ENCODE measurements around the gene TNFRSF1A.
A peak's percentile ranks its signal among the peaks of the same experiment; 100 is the strongest.

TNFRSF1A gene

GRCh38 chr12:6341417-6342139 is at the start of gene TNFRSF1A:
Gene TNFRSF1A (minus strand): TSS chr12:6342076. CDS start chr12:6341814, 262 bp downstream.
- DNase-seq: peak; percentile 83

GRCh38 chr12:6391013-6391412 is 49.1 kb upstream of the TNFRSF1A start:
- no peak for DNase-seq

- DNase-seq: no peak
Observed at GRCh38 chr12:6390084-6390799, 48.4 kb upstream of the TNFRSF1A start.

- no peak for DNase-seq
Observed at GRCh38 chr12:6387541-6387940, 45.7 kb upstream of the TNFRSF1A start.

GRCh38 chr12:6386491-6386890 is 44.6 kb upstream of the TNFRSF1A start:
- no peak for DNase-seq

- no peak for DNase-seq
Observed at GRCh38 chr12:6386038-6386437, 44.2 kb upstream of the TNFRSF1A start.

GRCh38 chr12:6384499-6385436 is 42.9 kb upstream of the TNFRSF1A start:
- DNase-seq: no peak

- DNase-seq: peak; percentile 94
Observed at GRCh38 chr12:6383572-6384498, 42.0 kb upstream of the TNFRSF1A start, which contains the start of gene LTBR. Gene LTBR (plus strand): TSS chr12:6384162. CDS start chr12:6384359, 197 bp downstream.

GRCh38 chr12:6382982-6383381 is 41.1 kb upstream of the TNFRSF1A start:
- DNase-seq: no peak

GRCh38 chr12:6382371-6382770 is 40.5 kb upstream of the TNFRSF1A start:
- no peak for DNase-seq

- no peak for DNase-seq
Observed at GRCh38 chr12:6380141-6381121, 38.6 kb upstream of the TNFRSF1A start.

- no peak for DNase-seq
Observed at GRCh38 chr12:6378709-6379472, 37.0 kb upstream of the TNFRSF1A start.

- DNase-seq: no peak
Observed at GRCh38 chr12:6377667-6377994, 35.8 kb upstream of the TNFRSF1A start.

- DNase-seq: no peak
Observed at GRCh38 chr12:6376870-6377666, 35.2 kb upstream of the TNFRSF1A start.

- peak; percentile 75 for DNase-seq
Observed at GRCh38 chr12:6376079-6376869, 34.4 kb upstream of the TNFRSF1A start.

GRCh38 chr12:6375269-6376078 is 33.6 kb upstream of the TNFRSF1A start, which contains the start of gene SCNN1A:
Gene SCNN1A (minus strand): TSS chr12:6375563. CDS start chr12:6374783, 780 bp downstream.
- no peak for DNase-seq

GRCh38 chr12:6374786-6375160 is 32.9 kb upstream of the TNFRSF1A start:
- no peak for DNase-seq

Measured in HCEC 1CT (cell line).